ENCODE measurements around the gene C12orf42.

- TF ChIP-seq SIN3A (IDR thresholded peaks at IDR 0.05; ENCODE audit: borderline replicate concordance, insufficient read depth, low read length) (no peak), REST (IDR thresholded peaks at IDR 0.05; ENCODE audit: insufficient read depth in 1 of 2, low read depth in 2 of 2, low read length in 2 of 2) (no peak), POLR2AphosphoS5 (IDR thresholded peaks at IDR 0.05; ENCODE audit: low read depth, low read length) (no peak), TAF1 (IDR thresholded peaks at IDR 0.05; ENCODE audit: borderline replicate concordance, insufficient read depth, low read length) (no peak), FOXP2 (optimal IDR thresholded peaks at IDR 0.05; ENCODE audit: borderline replicate concordance, extremely low read depth, extremely low read length, insufficient read depth) (no peak)
Observed at GRCh38 chr12:103368167-103368566, 127.6 kb downstream of the C12orf42 start.
